HEK293 (cell line): ENCODE measurements around the gene ANKRD60.
A peak's percentile ranks its signal among the peaks of the same experiment; 100 is the strongest.

ENCODE experiments used
- CTCF ChIP-seq: fragments of 450-650 bp; formaldehyde crosslinking; IDR thresholded peaks from 2 replicates; pipeline ENCODE4 v1.5.1; 2016; ENCODE audit warnings: missing biosample characterization, missing genetic modification characterization
- INSM2 ChIP-seq: fragments of 450-650 bp; formaldehyde crosslinking; IDR thresholded peaks from 2 replicates; pipeline ENCODE4 v1.5.1; 2016; ENCODE audit warnings: missing biosample characterization, missing genetic modification characterization
- PRDM6 ChIP-seq: fragments of 450-650 bp; formaldehyde crosslinking; IDR thresholded peaks from 2 replicates; pipeline ENCODE4 v1.5.1; 2017; ENCODE audit warnings: missing biosample characterization, missing genetic modification characterization
- REST ChIP-seq: fragments of 450-650 bp; formaldehyde crosslinking; IDR thresholded peaks from 2 replicates; pipeline ENCODE4 v1.5.1; 2016; ENCODE audit warnings: missing biosample characterization, missing genetic modification characterization
- YY1 ChIP-seq: fragments of 450-650 bp; formaldehyde crosslinking; IDR thresholded peaks from 2 replicates; pipeline ENCODE4 v1.5.1; 2018; ENCODE audit warnings: missing biosample characterization, missing genetic modification characterization
- ZBTB11 ChIP-seq: fragments of 450-650 bp; formaldehyde crosslinking; conservative IDR thresholded peaks from 2 replicates; pipeline ENCODE4 v1.5.1; 2016; ENCODE audit warnings: low read depth, missing biosample characterization, missing genetic modification characterization
- ZBTB26 ChIP-seq: fragments of 450-650 bp; formaldehyde crosslinking; optimal IDR thresholded peaks from 2 replicates; pipeline ENCODE3; 2016; ENCODE audit warnings: missing biosample characterization, mild to moderate bottlenecking, missing genetic modification characterization
- ZNF184 ChIP-seq: fragments of 450-650 bp; IDR thresholded peaks from 2 replicates; pipeline ENCODE4 v1.5.1; 2018; ENCODE audit warnings: missing biosample characterization, mild to moderate bottlenecking, missing genetic modification characterization
- ZNF2 ChIP-seq: fragments of 450-650 bp; formaldehyde crosslinking; IDR thresholded peaks from 2 replicates; pipeline ENCODE4 v1.5.1; 2016; ENCODE audit warnings: missing biosample characterization, missing genetic modification characterization
- ZNF26 ChIP-seq: fragments of 450-650 bp; formaldehyde crosslinking; IDR thresholded peaks from 2 replicates; pipeline ENCODE4 v1.5.1; 2016; ENCODE audit warnings: missing biosample characterization, missing genetic modification characterization
- ZNF558 ChIP-seq: fragments of 450-650 bp; formaldehyde crosslinking; IDR thresholded peaks from 2 replicates; pipeline ENCODE4 v1.5.1; 2016; ENCODE audit warnings: missing biosample characterization, missing genetic modification characterization
- ZNF629 ChIP-seq: fragments of 450-650 bp; formaldehyde crosslinking; IDR thresholded peaks from 2 replicates; pipeline ENCODE4 v1.5.1; 2017; ENCODE audit warnings: missing biosample characterization, missing genetic modification characterization
- ZNF785 ChIP-seq: fragments of 450-650 bp; formaldehyde crosslinking; IDR thresholded peaks from 2 replicates; pipeline ENCODE4 v1.5.1; 2016; ENCODE audit warnings: missing biosample characterization, missing genetic modification characterization

GRCh38 chr20:58224974-58225373, 3.5 kb downstream of the ANKRD60 start:
- TF ChIP-seq ZBTB26 (tag by site-specific recombination) = no peak
- TF ChIP-seq REST = no peak
- TF ChIP-seq ZNF2 (tag by site-specific recombination) = no peak
- no peak for TF ChIP-seq ZNF558 (tag by site-specific recombination)
- no peak for TF ChIP-seq ZNF785 (tag by site-specific recombination)
- no peak for TF ChIP-seq ZBTB11 (tag by site-specific recombination)
- no peak for TF ChIP-seq CTCF
- no peak for TF ChIP-seq PRDM6 (tag by site-specific recombination)
- TF ChIP-seq INSM2 = no peak
- TF ChIP-seq ZNF184 = no peak
- no peak for TF ChIP-seq ZNF26 (tag by site-specific recombination)
- TF ChIP-seq ZNF629 (tag by site-specific recombination) = 0 out of 2 replicates have a peak, but pooled peaks have one; percentile 13
- no peak for TF ChIP-seq YY1 (tag by site-specific recombination)
